ENCODE results near the gene IFT80. TPM values are rescaled to one million over a fixed set of nuclear protein-coding genes. Genes with fewer than 3 reads are reported as not detected.

The IFT80 gene
- 10.5 and 17.4 TPM in 2 replicates for polyA plus RNA-seq (2012; rRNA removed)
- polyA plus RNA-seq (2012; cell fraction: cytosol; rRNA removed) = 15.9 and 19.4 TPM in 2 replicates
- polyA plus RNA-seq (2012; cell fraction: nucleus; rRNA removed) = 12.5 and 34.3 TPM in 2 replicates

DNA sequence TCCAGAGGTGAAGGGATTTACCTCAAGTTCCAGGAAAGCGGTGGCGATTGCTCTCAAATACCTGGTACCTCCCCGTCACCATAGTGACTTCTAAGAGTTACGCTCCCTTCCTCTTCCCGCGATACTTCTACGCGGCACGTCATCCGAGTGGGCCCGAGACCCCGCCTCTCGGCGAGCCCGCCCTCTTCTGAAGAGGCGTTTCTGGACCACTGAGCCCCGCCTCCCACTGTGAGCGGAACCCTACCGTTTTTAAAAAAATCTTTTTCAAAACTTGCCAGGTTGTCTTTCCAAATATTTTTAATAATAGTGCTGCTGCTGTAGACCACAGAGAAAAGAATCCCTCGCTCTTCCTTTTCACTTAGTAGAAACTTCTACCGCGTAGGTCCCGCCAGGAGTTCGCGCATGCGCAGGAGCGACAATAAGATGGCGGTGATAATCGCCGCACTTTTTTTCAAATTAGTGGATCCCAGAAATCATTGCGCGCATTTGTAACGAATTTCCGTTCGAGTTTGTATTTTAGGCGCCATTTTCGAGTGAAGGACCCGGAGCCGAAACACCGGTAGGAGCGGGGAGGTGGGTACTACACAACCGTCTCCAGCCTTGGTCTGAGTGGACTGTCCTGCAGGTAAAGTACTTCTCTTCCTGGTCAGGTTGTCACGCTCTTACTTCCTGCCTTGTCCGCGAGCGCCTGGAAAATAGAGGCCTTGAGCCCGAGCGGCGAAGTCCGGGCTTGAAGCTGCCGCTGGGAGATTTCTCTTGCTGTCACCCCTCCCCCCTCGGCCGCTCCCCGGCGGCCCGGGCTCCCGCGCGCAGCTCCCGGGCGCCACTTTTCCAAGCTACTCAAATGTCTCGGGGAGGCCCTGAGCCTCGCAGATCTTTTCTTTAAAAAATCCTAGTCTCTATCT is at the start of gene IFT80, which contains the start of gene SMC4:
Gene IFT80 (minus strand): TSS at position 101 of the 905 bp plus-strand sequence. CDS start 14,625 bp downstream, outside the sequence.
Gene SMC4 (plus strand): TSS at position 526 of the 905 bp plus-strand sequence. CDS start 1,177 bp downstream, outside the sequence.
- under 1% methylated on average over 56 of the region's 63 CpGs for WGBS (ENCODE audit: low lambda C conversion rate)

More for the DNA sequence above, at the start of gene IFT80, which contains the start of gene SMC4:
- peak; percentile 92 for DNase-seq
- H3K4me1 ChIP-seq (ENCODE audit: control insufficient read depth in 1 of 2, insufficient read depth in 2 of 2, low read depth in 1 of 2, low read length in 1 of 2) = peaks cover 10 to 12% of the 10 kb centered on the region in 2 experiments; a peak in 2 of 4 replicates
- H3K79me2 ChIP-seq (ENCODE audit: insufficient read depth) = peaks cover 92% of the 10 kb centered on the region
- peak within 1 kb of the TSS; percentile 80 for H2AFZ ChIP-seq (ENCODE audit: low read depth)
- H3K27ac ChIP-seq (ENCODE audit: low read depth in 2 of 2, low read length in 1 of 2) = peak within 1 kb of the TSS; percentile 88 to 94
- H4K20me1 ChIP-seq (ENCODE audit: insufficient read depth) = peaks cover 21% of the 10 kb centered on the region; the same call in 1 of the 2 replicates
- ChIA-PET CTCF (interaction anchor here (0.7 to 2.2 kb wide), 4 partner anchors 9 to 367 kb away, joined by 4 to 11 read pairs (median 8); no protein-coding TSS in a partner anchor), POLR2A (interaction anchor here (1.2 kb wide), 1 partner anchor 50 kb away, joined by 3 read pairs; the partner anchor contains the start of gene TRIM59)
- H3K9me2 ChIP-seq = no peaks in the 10 kb centered on the region
- H3K9me3 ChIP-seq = no peaks in the 10 kb centered on the region
- H3K9ac ChIP-seq = peak within 1 kb of the TSS; percentile 99
- H3K36me3 ChIP-seq (replicated peaks in 1 of 2; ENCODE audit: control insufficient read depth in 1 of 2, insufficient read depth in 2 of 2, low read length in 1 of 2) = peaks cover 4 to 8% of the 10 kb centered on the region in 2 experiments
- peak within 1 kb of the TSS; percentile 85 for H3K4me2 ChIP-seq
- H3K4me3 ChIP-seq (ENCODE audit: low read depth in 2 of 2, low read length in 1 of 2) = peak within 1 kb of the TSS; percentile 79 to 96
- H3F3A ChIP-seq (replicated peaks; ENCODE audit: insufficient read depth) = peaks cover 22% of the 10 kb centered on the region
- peak; percentile 85 for TF ChIP-seq POLR2AphosphoS5 (IDR thresholded peaks at IDR 0.05; ENCODE audit: low read depth, low read length)
- no peak for TF ChIP-seq CTCF (IDR thresholded peaks at IDR 0.05)
- TF ChIP-seq, protein P1, sequence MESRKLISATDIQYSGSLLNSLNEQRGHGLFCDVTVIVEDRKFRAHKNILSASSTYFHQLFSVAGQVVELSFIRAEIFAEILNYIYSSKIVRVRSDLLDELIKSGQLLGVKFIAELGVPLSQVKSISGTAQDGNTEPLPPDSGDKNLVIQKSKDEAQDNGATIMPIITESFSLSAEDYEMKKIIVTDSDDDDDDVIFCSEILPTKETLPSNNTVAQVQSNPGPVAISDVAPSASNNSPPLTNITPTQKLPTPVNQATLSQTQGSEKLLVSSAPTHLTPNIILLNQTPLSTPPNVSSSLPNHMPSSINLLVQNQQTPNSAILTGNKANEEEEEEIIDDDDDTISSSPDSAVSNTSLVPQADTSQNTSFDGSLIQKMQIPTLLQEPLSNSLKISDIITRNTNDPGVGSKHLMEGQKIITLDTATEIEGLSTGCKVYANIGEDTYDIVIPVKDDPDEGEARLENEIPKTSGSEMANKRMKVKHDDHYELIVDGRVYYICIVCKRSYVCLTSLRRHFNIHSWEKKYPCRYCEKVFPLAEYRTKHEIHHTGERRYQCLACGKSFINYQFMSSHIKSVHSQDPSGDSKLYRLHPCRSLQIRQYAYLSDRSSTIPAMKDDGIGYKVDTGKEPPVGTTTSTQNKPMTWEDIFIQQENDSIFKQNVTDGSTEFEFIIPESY (IDR thresholded peaks at IDR 0.05; ENCODE audit: borderline replicate concordance, low read depth) = peak; percentile 96
- TF ChIP-seq CHD2 (IDR thresholded peaks at IDR 0.05; ENCODE audit: low read length, partially characterized antibody) = peak; percentile 99
- peak; percentile 96 for TF ChIP-seq SIN3A (IDR thresholded peaks at IDR 0.05; ENCODE audit: borderline replicate concordance, low read depth, low read length)
- TF ChIP-seq USF2 (IDR thresholded peaks at IDR 0.05; ENCODE audit: borderline replicate concordance, low read depth, low read length) = no peak
- no peak for TF ChIP-seq RCOR1 (IDR thresholded peaks at IDR 0.05; ENCODE audit: low read length)
- TF ChIP-seq, protein P2, sequence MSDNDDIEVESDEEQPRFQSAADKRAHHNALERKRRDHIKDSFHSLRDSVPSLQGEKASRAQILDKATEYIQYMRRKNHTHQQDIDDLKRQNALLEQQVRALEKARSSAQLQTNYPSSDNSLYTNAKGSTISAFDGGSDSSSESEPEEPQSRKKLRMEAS (IDR thresholded peaks at IDR 0.05; ENCODE audit: low read depth) = peak; percentile 37; the same call in 1 of the 2 replicates
- peak; percentile 43 for TF ChIP-seq GATA2 (CRISPR knock-in tag; IDR thresholded peaks at IDR 0.05)
- no peak for TF ChIP-seq SMC3 (IDR thresholded peaks at IDR 0.05; ENCODE audit: low read depth, low read length)
- peak; percentile 85 for TF ChIP-seq NRF1 (IDR thresholded peaks at IDR 0.05; ENCODE audit: low read depth, low read length)
- TF ChIP-seq GABPA (IDR thresholded peaks at IDR 0.05; ENCODE audit: low read depth) = peak; percentile 62
- no peak for TF ChIP-seq IRF3 (IDR thresholded peaks at IDR 0.05; ENCODE audit: low read depth, low read length)
- peak; percentile 5 to 39; a peak in 1 of 4 replicates for TF ChIP-seq EP300 (IDR thresholded peaks at IDR 0.05; ENCODE audit: borderline replicate concordance in 1 of 2, low read depth in 1 of 2, low read length in 1 of 2)
- no peak for TF ChIP-seq REST (IDR thresholded peaks at IDR 0.05; ENCODE audit: low read depth, low read length)
- peak; percentile 39 for TF ChIP-seq ELF1 (IDR thresholded peaks at IDR 0.05)
- peak; percentile 87 for TF ChIP-seq YY1 (IDR thresholded peaks at IDR 0.05; ENCODE audit: low read depth)
- peak; percentile 85; the same call in 1 of the 2 replicates for TF ChIP-seq TAF1 (IDR thresholded peaks at IDR 0.05; ENCODE audit: borderline replicate concordance, low read depth, low read length)
- peak; percentile 87 for TF ChIP-seq MXI1 (IDR thresholded peaks at IDR 0.05; ENCODE audit: low read depth, low read length)
- peak; percentile 94 for TF ChIP-seq FOXM1 (IDR thresholded peaks at IDR 0.05; ENCODE audit: low read depth)
- no peaks in the 10 kb centered on the region for H3K27me3 ChIP-seq (ENCODE audit: insufficient read depth)
